HEK293 (cell line): ENCODE measurements around the gene ERBIN.

Experiments
- CTCF ChIA-PET: fragments of 350-600 bp; formaldehyde crosslinking; extraction: SDS; loops from one replicate; lab custom pipeline; 2021; ENCODE audit warnings: antibody characterized with exemption; lab: Yijun Ruan, JAX
- POLR2A ChIA-PET: fragments of 300-600 bp; formaldehyde crosslinking; extraction: SDS; loops from one replicate; lab custom pipeline; 2020; ENCODE audit warnings: antibody characterized with exemption, inconsistent platforms; lab: Yijun Ruan, JAX
- H3K27ac ChIP-seq: fragments of 200-500 bp; sonication (Bioruptor generic); 2 replicates; pipeline ENCODE4 v1.5.1; 2014; ENCODE audit warnings: low read depth, low read length, control low read depth, inconsistent platforms; ENCODE audit errors: extremely low read depth
- H3K36me3 ChIP-seq, 2 experiments: fragments of 200-500 bp in 1 of 2; sonication (Bioruptor generic) in 1 of 2; 1 replicate in 1 of 2; 2 replicates in 1 of 2; pipeline ENCODE4 v1.5.1; 2014 to 2017; ENCODE audit warnings: inconsistent platforms in 2 of 2, low read length in 2 of 2; ENCODE audit not compliant: control insufficient read depth in 2 of 2, insufficient read depth in 1 of 2
- H3K4me1 ChIP-seq: fragments of 200-500 bp; sonication (Bioruptor generic); 2 replicates; pipeline ENCODE4 v1.5.1; 2014; ENCODE audit warnings: mild to moderate bottlenecking, low read length, inconsistent platforms; ENCODE audit not compliant: control insufficient read depth, insufficient read depth
- H3K4me3 ChIP-seq: 2 replicates; pipeline ENCODE4 v1.5.1; 2011; ENCODE audit warnings: low read depth, mild to moderate bottlenecking, control low read depth, low read length, moderate library complexity
- H3K9me3 ChIP-seq: fragments of 200-500 bp; sonication (Bioruptor generic); 2 replicates; pipeline ENCODE4 v1.5.1; 2014; ENCODE audit warnings: low read depth, low read length, inconsistent platforms; ENCODE audit not compliant: control insufficient read depth, insufficient read depth
- GLIS1 ChIP-seq: fragments of 450-650 bp; formaldehyde crosslinking; IDR thresholded peaks from 2 replicates; pipeline ENCODE4 v1.5.1; 2016; ENCODE audit warnings: missing biosample characterization, missing genetic modification characterization
- HIC1 ChIP-seq: fragments of 450-650 bp; formaldehyde crosslinking; IDR thresholded peaks from 2 replicates; pipeline ENCODE4 v1.5.1; 2016; ENCODE audit warnings: missing biosample characterization, missing genetic modification characterization
- MEIS1 ChIP-seq: sonication (generic); formaldehyde crosslinking; IDR thresholded peaks from 2 replicates; pipeline ENCODE4 v1.8.1; 2022; ENCODE audit warnings: missing genetic modification reagents, mild to moderate bottlenecking, borderline replicate concordance
- PRDM10 ChIP-seq: fragments of 450-650 bp; formaldehyde crosslinking; IDR thresholded peaks from 2 replicates; pipeline ENCODE4 v1.5.1; 2016; ENCODE audit warnings: missing biosample characterization, missing genetic modification characterization
- REPIN1 ChIP-seq: fragments of 450-650 bp; formaldehyde crosslinking; IDR thresholded peaks from 2 replicates; pipeline ENCODE4 v1.5.1; 2017; ENCODE audit warnings: missing biosample characterization, missing genetic modification characterization, low read depth
- SP7 ChIP-seq: fragments of 450-650 bp; formaldehyde crosslinking; IDR thresholded peaks from 2 replicates; pipeline ENCODE4 v1.5.1; 2016; ENCODE audit warnings: missing biosample characterization, missing genetic modification characterization
- ZBTB20 ChIP-seq: fragments of 450-650 bp; formaldehyde crosslinking; IDR thresholded peaks from 2 replicates; pipeline ENCODE4 v1.5.1; 2016; ENCODE audit warnings: missing biosample characterization, missing genetic modification characterization
- ZBTB48 ChIP-seq: fragments of 450-650 bp; formaldehyde crosslinking; IDR thresholded peaks from 2 replicates; pipeline ENCODE4 v1.5.1; 2016; ENCODE audit warnings: missing biosample characterization, missing genetic modification characterization
- ZFP37 ChIP-seq: fragments of 450-650 bp; formaldehyde crosslinking; IDR thresholded peaks from 2 replicates; pipeline ENCODE4 v1.5.1; 2016; ENCODE audit warnings: missing biosample characterization, missing genetic modification characterization
- ZNF2 ChIP-seq: fragments of 450-650 bp; formaldehyde crosslinking; IDR thresholded peaks from 2 replicates; pipeline ENCODE4 v1.5.1; 2016; ENCODE audit warnings: missing biosample characterization, missing genetic modification characterization
- ZNF311 ChIP-seq: fragments of 450-650 bp; formaldehyde crosslinking; IDR thresholded peaks from 2 replicates; pipeline ENCODE4 v1.5.1; 2017; ENCODE audit warnings: missing biosample characterization, missing genetic modification characterization, borderline replicate concordance
- ZNF335 ChIP-seq: fragments of 450-650 bp; formaldehyde crosslinking; conservative IDR thresholded peaks from 2 replicates; pipeline ENCODE4 v1.5.1; 2016; ENCODE audit warnings: missing biosample characterization, missing genetic modification characterization
- ZNF37A ChIP-seq: fragments of 450-650 bp; IDR thresholded peaks from 2 replicates; pipeline ENCODE4 v1.5.1; 2018; ENCODE audit warnings: missing biosample characterization, missing genetic modification characterization
- ZNF488 ChIP-seq: fragments of 450-650 bp; formaldehyde crosslinking; IDR thresholded peaks from 2 replicates; pipeline ENCODE4 v1.5.1; 2016; ENCODE audit warnings: missing biosample characterization, missing genetic modification characterization
- ZNF626 ChIP-seq: fragments of 450-650 bp; sonication (Bioruptor Pico); formaldehyde crosslinking; IDR thresholded peaks from 2 replicates; pipeline ENCODE4 v1.5.1; 2018; ENCODE audit warnings: missing biosample characterization, missing genetic modification characterization, inconsistent platforms
- ZNF692 ChIP-seq: fragments of 450-650 bp; formaldehyde crosslinking; IDR thresholded peaks from 2 replicates; pipeline ENCODE4 v1.5.1; 2016; ENCODE audit warnings: missing biosample characterization, missing genetic modification characterization
- ZNF76 ChIP-seq: fragments of 450-650 bp; formaldehyde crosslinking; IDR thresholded peaks from 2 replicates; pipeline ENCODE4; 2016; ENCODE audit warnings: low read depth, missing biosample characterization, missing genetic modification characterization, borderline replicate concordance
- ZNF777 ChIP-seq: fragments of 450-650 bp; formaldehyde crosslinking; IDR thresholded peaks from 2 replicates; pipeline ENCODE4 v1.5.1; 2017; ENCODE audit warnings: missing biosample characterization, missing genetic modification characterization, borderline replicate concordance

The ERBIN gene

GRCh38 chr5:65923339-65923738 lies 3.0 kb upstream of the ERBIN start:
- TF ChIP-seq ZNF335 (peak; percentile 62), ZNF488 (tag by site-specific recombination) (no peak), ZNF76 (tag by site-specific recombination) (no peak)
- ChIA-PET POLR2A (interaction anchor here (1.5 to 1.6 kb wide), 2 partner anchors 9 to 201 kb away, joined by 3 to 4 read pairs; no protein-coding TSS in a partner anchor), CTCF (no interaction called here)
- no peaks in the 10 kb centered on the region for H3K9me3 ChIP-seq
- no peaks in the 10 kb centered on the region; the same call in 1 of the 2 replicates for H3K4me1 ChIP-seq
- no peaks in the 10 kb centered on the region for H3K36me3 ChIP-seq
- H3K27ac ChIP-seq: no peak overlapping the region
- no peak overlapping the region for H3K4me3 ChIP-seq

GRCh38 chr5:65924366-65925043 lies 1.9 kb upstream of the ERBIN start:
- CTCF ChIA-PET: no interaction called here
- Histone ChIP-seq H3K36me3 (no peaks in the 10 kb centered on the region), H3K27ac (peak overlapping the region; percentile 97), H3K4me1 (peaks cover 3% of the 10 kb centered on the region; the same call in 1 of the 2 replicates), H3K4me3 (peak overlapping the region; percentile 60), H3K9me3 (no peaks in the 10 kb centered on the region)
- TF ChIP-seq ZNF335 (peak; percentile 60; the same call in 1 of the 2 replicates), ZBTB20 (tag by site-specific recombination) (peak; percentile 39; the same call in 1 of the 2 replicates), ZNF311 (tag by site-specific recombination) (no peak), PRDM10 (peak; percentile 99), ZNF626 (tag by site-specific recombination) (no peak)
- POLR2A ChIA-PET: interaction anchor here (1.0 to 1.6 kb wide), 5 partner anchors 10 to 202 kb away, joined by 3 to 4 read pairs (median 4); no protein-coding TSS in a partner anchor

GRCh38 chr5:65925044-65925600 lies 1.3 kb upstream of the ERBIN start:
- Histone ChIP-seq H3K27ac (peak overlapping the region; percentile 97), H3K36me3 (no peaks in the 10 kb centered on the region), H3K4me3 (peak overlapping the region; percentile 60), H3K9me3 (no peaks in the 10 kb centered on the region), H3K4me1 (peaks cover 6% of the 10 kb centered on the region)
- ChIA-PET POLR2A (interaction anchor here (1.3 to 1.6 kb wide), 4 partner anchors 11 to 203 kb away, joined by 3 to 4 read pairs (median 4); partner anchors contain the start of gene NLN), CTCF (no interaction called here)
- TF ChIP-seq ZNF2 (tag by site-specific recombination) (peak; percentile 76), ZNF335 (peak; percentile 70), SP7 (tag by site-specific recombination) (peak; percentile 9; the same call in 1 of the 2 replicates), REPIN1 (tag by site-specific recombination) (no peak), HIC1 (tag by site-specific recombination) (no peak), ZNF692 (tag by site-specific recombination) (peak; percentile 53), ZNF37A (no peak), ZBTB48 (tag by site-specific recombination) (peak; percentile 18; the same call in 1 of the 2 replicates), ZNF777 (tag by site-specific recombination) (peak; percentile 21; the same call in 1 of the 2 replicates), MEIS1 (no peak), ZFP37 (peak; percentile 51), GLIS1 (tag by site-specific recombination) (peak; percentile 40)
